HEK293 (cell line): ENCODE data around the gene DPP6.

Experiments
- CTCF ChIA-PET: fragments of 350-600 bp; formaldehyde crosslinking; extraction: SDS; loops from one replicate; lab custom pipeline; 2021; ENCODE audit warnings: antibody characterized with exemption; lab: Yijun Ruan, JAX
- POLR2A ChIA-PET: fragments of 300-600 bp; formaldehyde crosslinking; extraction: SDS; loops from one replicate; lab custom pipeline; 2020; ENCODE audit warnings: antibody characterized with exemption, inconsistent platforms; lab: Yijun Ruan, JAX
- H3K27ac ChIP-seq: fragments of 200-500 bp; sonication (Bioruptor generic); 2 replicates; pipeline ENCODE4 v1.5.1; 2014; ENCODE audit warnings: low read depth, low read length, control low read depth, inconsistent platforms; ENCODE audit errors: extremely low read depth
- H3K36me3 ChIP-seq, 2 experiments: fragments of 200-500 bp in 1 of 2; sonication (Bioruptor generic) in 1 of 2; 1 replicate in 1 of 2; 2 replicates in 1 of 2; pipeline ENCODE4 v1.5.1; 2014 to 2017; ENCODE audit warnings: inconsistent platforms in 2 of 2, low read length in 2 of 2; ENCODE audit not compliant: control insufficient read depth in 2 of 2, insufficient read depth in 1 of 2
- H3K4me1 ChIP-seq: fragments of 200-500 bp; sonication (Bioruptor generic); 2 replicates; pipeline ENCODE4 v1.5.1; 2014; ENCODE audit warnings: mild to moderate bottlenecking, low read length, inconsistent platforms; ENCODE audit not compliant: control insufficient read depth, insufficient read depth
- H3K4me3 ChIP-seq: 2 replicates; pipeline ENCODE4 v1.5.1; 2011; ENCODE audit warnings: low read depth, mild to moderate bottlenecking, control low read depth, low read length, moderate library complexity
- H3K9me3 ChIP-seq: fragments of 200-500 bp; sonication (Bioruptor generic); 2 replicates; pipeline ENCODE4 v1.5.1; 2014; ENCODE audit warnings: low read depth, low read length, inconsistent platforms; ENCODE audit not compliant: control insufficient read depth, insufficient read depth
- FEZF1 ChIP-seq: fragments of 450-650 bp; formaldehyde crosslinking; IDR thresholded peaks from 2 replicates; pipeline ENCODE4 v1.5.1; 2016; ENCODE audit warnings: missing biosample characterization, missing genetic modification characterization
- IKZF3 ChIP-seq: fragments of 450-650 bp; IDR thresholded peaks from 2 replicates; pipeline ENCODE4 v1.5.0; 2018; ENCODE audit warnings: missing biosample characterization, mild to moderate bottlenecking, missing genetic modification characterization, moderate library complexity
- KLF16 ChIP-seq: fragments of 450-650 bp; formaldehyde crosslinking; IDR thresholded peaks from 2 replicates; pipeline ENCODE4 v1.5.1; 2017; ENCODE audit warnings: missing biosample characterization, missing genetic modification characterization
- SETDB1 ChIP-seq: IDR thresholded peaks from one replicate; pipeline ENCODE4 v1.6.1; 2017; ENCODE audit warnings: mild to moderate bottlenecking, low read length, moderate library complexity, mixed read lengths; ENCODE audit not compliant: insufficient read length
- ZBTB48 ChIP-seq: fragments of 450-650 bp; formaldehyde crosslinking; IDR thresholded peaks from 2 replicates; pipeline ENCODE4 v1.5.1; 2016; ENCODE audit warnings: missing biosample characterization, missing genetic modification characterization
- ZBTB8A ChIP-seq: fragments of 450-650 bp; formaldehyde crosslinking; IDR thresholded peaks from 2 replicates; pipeline ENCODE4 v1.5.1; 2016; ENCODE audit warnings: missing biosample characterization, missing genetic modification characterization
- ZNF221 ChIP-seq: fragments of 450-650 bp; formaldehyde crosslinking; IDR thresholded peaks from 2 replicates; pipeline ENCODE4 v1.5.1; 2017; ENCODE audit warnings: missing biosample characterization, missing genetic modification characterization, borderline replicate concordance
- ZNF302 ChIP-seq: fragments of 450-650 bp; formaldehyde crosslinking; IDR thresholded peaks from 2 replicates; pipeline ENCODE4 v1.5.1; 2016; ENCODE audit warnings: missing biosample characterization, missing genetic modification characterization, low read depth
- ZNF394 ChIP-seq: fragments of 450-650 bp; formaldehyde crosslinking; IDR thresholded peaks from 2 replicates; pipeline ENCODE4 v1.5.1; 2016; ENCODE audit warnings: missing biosample characterization, missing genetic modification characterization, mild to moderate bottlenecking, moderate library complexity, borderline replicate concordance
- ZNF48 ChIP-seq: fragments of 450-650 bp; formaldehyde crosslinking; IDR thresholded peaks from 2 replicates; pipeline ENCODE4 v1.5.1; 2016; ENCODE audit warnings: missing biosample characterization, missing genetic modification characterization
- ZNF658 ChIP-seq: fragments of 450-650 bp; formaldehyde crosslinking; IDR thresholded peaks from 2 replicates; pipeline ENCODE4; 2016; ENCODE audit warnings: missing biosample characterization, missing genetic modification characterization
- ZNF660 ChIP-seq: fragments of 450-650 bp; IDR thresholded peaks from 2 replicates; pipeline ENCODE4 v1.5.1; 2018; ENCODE audit warnings: missing biosample characterization, mild to moderate bottlenecking, missing genetic modification characterization
- ZNF670 ChIP-seq: fragments of 450-650 bp; formaldehyde crosslinking; IDR thresholded peaks from 2 replicates; pipeline ENCODE4 v1.5.1; 2016; ENCODE audit warnings: missing biosample characterization, missing genetic modification characterization, low read depth
- ZNF747 ChIP-seq: fragments of 450-650 bp; formaldehyde crosslinking; IDR thresholded peaks from 2 replicates; pipeline ENCODE4 v1.5.1; 2016; ENCODE audit warnings: missing biosample characterization, missing genetic modification characterization
- ZNF843 ChIP-seq: fragments of 450-650 bp; formaldehyde crosslinking; IDR thresholded peaks from 2 replicates; pipeline ENCODE4 v1.5.1; 2016; ENCODE audit warnings: missing biosample characterization, missing genetic modification characterization
- ZSCAN30 ChIP-seq: fragments of 450-650 bp; IDR thresholded peaks from 2 replicates; pipeline ENCODE4 v1.5.1; 2018; ENCODE audit warnings: missing biosample characterization, mild to moderate bottlenecking, missing genetic modification characterization, moderate library complexity
- TF ChIP-seq, protein P1 (sequence below): fragments of 450-650 bp; formaldehyde crosslinking; conservative IDR thresholded peaks from 2 replicates; pipeline ENCODE4 v1.5.1; 2016; ENCODE audit warnings: low read depth, missing biosample characterization, missing genetic modification characterization
- TF ChIP-seq, protein P2 (sequence below): fragments of 450-650 bp; formaldehyde crosslinking; IDR thresholded peaks from 2 replicates; pipeline ENCODE4; 2016; ENCODE audit warnings: missing biosample characterization, missing genetic modification characterization
- TF ChIP-seq, protein P3 (sequence below): fragments of 450-650 bp; formaldehyde crosslinking; IDR thresholded peaks from 2 replicates; pipeline ENCODE4 v1.5.1; 2016; ENCODE audit warnings: missing biosample characterization, missing genetic modification characterization, borderline replicate concordance

DPP6 gene

DNA sequence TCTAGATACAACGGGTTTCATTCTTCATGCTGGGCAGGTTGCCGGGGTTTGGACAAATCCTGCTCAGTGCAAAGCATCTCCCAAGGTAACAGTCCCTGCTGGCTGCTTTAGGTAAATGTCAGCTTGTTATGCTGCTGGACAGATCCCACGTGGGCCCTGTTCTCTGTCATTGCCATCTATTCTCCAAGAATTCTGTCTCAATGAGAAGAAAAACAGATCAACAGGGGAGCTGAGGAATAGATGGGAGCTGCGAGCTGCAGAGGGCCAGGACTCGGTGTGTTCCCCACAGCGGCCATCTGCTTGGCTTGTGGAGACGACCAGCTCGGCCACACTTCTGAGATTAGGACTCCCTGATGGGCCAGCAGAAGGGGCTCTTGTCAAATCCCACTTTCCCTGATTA, 235.2 kb downstream of the DPP6 start:
- POLR2A ChIA-PET = interaction anchor here (0.6 kb wide), 1 partner anchor 12 kb away, joined by 4 read pairs; no protein-coding TSS in a partner anchor

DNA sequence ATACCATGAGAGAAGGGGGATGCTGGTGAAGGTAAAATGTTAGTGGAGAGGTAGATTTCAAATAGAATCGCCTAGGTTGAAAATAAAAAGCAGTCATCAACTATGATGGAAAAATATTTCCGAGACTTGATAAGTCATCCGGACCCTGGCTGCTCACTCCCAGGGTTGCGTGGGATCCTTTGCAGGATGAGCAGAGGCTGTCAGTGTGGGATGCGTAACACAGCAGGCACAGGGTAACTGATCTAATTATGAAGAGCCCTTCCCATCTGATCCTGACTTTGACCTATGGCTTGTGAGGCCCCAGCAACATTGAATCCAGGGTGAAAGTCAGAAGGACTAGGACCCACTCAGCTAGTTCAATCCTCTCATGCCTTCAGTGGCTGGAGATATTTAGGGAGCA, 236.9 kb downstream of the DPP6 start:
- H3K27ac ChIP-seq = no peak overlapping the region
- H3K9me3 ChIP-seq = no peaks in the 10 kb centered on the region
- ChIA-PET CTCF (no interaction called here), POLR2A (no interaction called here)
- H3K4me3 ChIP-seq = no peak overlapping the region
- no peaks in the 10 kb centered on the region for H3K36me3 ChIP-seq
- H3K4me1 ChIP-seq = no peaks in the 10 kb centered on the region
- TF ChIP-seq ZNF302 (tag by site-specific recombination) (no peak), ZNF660 (tag by site-specific recombination) (no peak), ZSCAN30 (no peak), ZBTB8A (tag by site-specific recombination) (no peak), ZNF221 (no peak), SETDB1 (no peak), ZBTB48 (tag by site-specific recombination) (no peak), ZNF658 (tag by site-specific recombination) (no peak), KLF16 (no peak)
- TF ChIP-seq, protein P1, sequence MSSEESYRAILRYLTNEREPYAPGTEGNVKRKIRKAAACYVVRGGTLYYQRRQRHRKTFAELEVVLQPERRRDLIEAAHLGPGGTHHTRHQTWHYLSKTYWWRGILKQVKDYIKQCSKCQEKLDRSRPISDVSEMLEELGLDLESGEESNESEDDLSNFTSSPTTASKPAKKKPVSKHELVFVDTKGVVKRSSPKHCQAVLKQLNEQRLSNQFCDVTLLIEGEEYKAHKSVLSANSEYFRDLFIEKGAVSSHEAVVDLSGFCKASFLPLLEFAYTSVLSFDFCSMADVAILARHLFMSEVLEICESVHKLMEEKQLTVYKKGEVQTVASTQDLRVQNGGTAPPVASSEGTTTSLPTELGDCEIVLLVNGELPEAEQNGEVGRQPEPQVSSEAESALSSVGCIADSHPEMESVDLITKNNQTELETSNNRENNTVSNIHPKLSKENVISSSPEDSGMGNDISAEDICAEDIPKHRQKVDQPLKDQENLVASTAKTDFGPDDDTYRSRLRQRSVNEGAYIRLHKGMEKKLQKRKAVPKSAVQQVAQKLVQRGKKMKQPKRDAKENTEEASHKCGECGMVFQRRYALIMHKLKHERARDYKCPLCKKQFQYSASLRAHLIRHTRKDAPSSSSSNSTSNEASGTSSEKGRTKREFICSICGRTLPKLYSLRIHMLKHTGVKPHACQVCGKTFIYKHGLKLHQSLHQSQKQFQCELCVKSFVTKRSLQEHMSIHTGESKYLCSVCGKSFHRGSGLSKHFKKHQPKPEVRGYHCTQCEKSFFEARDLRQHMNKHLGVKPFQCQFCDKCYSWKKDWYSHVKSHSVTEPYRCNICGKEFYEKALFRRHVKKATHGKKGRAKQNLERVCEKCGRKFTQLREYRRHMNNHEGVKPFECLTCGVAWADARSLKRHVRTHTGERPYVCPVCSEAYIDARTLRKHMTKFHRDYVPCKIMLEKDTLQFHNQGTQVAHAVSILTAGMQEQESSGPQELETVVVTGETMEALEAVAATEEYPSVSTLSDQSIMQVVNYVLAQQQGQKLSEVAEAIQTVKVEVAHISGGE (tag by site-specific recombination) = no peak

More for the DNA sequence above, 235.2 kb downstream of the DPP6 start:
- Histone ChIP-seq H3K36me3 (no peaks in the 10 kb centered on the region), H3K4me1 (no peaks in the 10 kb centered on the region), H3K27ac (no peak overlapping the region), H3K4me3 (no peak overlapping the region), H3K9me3 (no peaks in the 10 kb centered on the region)
- TF ChIP-seq ZNF670 (no peak), ZNF48 (tag by site-specific recombination) (no peak), IKZF3 (tag by site-specific recombination) (no peak), FEZF1 (tag by site-specific recombination) (no peak), ZNF394 (tag by site-specific recombination) (no peak), ZNF747 (tag by site-specific recombination) (no peak), ZNF843 (no peak)
- TF ChIP-seq, protein P2, sequence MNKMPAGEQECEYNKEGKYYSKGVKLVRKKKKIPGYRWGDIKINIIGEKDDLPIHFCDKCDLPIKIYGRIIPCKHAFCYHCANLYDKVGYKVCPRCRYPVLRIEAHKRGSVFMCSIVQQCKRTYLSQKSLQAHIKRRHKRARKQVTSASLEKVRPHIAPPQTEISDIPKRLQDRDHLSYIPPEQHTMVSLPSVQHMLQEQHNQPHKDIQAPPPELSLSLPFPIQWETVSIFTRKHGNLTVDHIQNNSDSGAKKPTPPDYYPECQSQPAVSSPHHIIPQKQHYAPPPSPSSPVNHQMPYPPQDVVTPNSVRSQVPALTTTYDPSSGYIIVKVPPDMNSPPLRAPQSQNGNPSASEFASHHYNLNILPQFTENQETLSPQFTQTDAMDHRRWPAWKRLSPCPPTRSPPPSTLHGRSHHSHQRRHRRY (tag by site-specific recombination) = no peak
- TF ChIP-seq, protein P3, sequence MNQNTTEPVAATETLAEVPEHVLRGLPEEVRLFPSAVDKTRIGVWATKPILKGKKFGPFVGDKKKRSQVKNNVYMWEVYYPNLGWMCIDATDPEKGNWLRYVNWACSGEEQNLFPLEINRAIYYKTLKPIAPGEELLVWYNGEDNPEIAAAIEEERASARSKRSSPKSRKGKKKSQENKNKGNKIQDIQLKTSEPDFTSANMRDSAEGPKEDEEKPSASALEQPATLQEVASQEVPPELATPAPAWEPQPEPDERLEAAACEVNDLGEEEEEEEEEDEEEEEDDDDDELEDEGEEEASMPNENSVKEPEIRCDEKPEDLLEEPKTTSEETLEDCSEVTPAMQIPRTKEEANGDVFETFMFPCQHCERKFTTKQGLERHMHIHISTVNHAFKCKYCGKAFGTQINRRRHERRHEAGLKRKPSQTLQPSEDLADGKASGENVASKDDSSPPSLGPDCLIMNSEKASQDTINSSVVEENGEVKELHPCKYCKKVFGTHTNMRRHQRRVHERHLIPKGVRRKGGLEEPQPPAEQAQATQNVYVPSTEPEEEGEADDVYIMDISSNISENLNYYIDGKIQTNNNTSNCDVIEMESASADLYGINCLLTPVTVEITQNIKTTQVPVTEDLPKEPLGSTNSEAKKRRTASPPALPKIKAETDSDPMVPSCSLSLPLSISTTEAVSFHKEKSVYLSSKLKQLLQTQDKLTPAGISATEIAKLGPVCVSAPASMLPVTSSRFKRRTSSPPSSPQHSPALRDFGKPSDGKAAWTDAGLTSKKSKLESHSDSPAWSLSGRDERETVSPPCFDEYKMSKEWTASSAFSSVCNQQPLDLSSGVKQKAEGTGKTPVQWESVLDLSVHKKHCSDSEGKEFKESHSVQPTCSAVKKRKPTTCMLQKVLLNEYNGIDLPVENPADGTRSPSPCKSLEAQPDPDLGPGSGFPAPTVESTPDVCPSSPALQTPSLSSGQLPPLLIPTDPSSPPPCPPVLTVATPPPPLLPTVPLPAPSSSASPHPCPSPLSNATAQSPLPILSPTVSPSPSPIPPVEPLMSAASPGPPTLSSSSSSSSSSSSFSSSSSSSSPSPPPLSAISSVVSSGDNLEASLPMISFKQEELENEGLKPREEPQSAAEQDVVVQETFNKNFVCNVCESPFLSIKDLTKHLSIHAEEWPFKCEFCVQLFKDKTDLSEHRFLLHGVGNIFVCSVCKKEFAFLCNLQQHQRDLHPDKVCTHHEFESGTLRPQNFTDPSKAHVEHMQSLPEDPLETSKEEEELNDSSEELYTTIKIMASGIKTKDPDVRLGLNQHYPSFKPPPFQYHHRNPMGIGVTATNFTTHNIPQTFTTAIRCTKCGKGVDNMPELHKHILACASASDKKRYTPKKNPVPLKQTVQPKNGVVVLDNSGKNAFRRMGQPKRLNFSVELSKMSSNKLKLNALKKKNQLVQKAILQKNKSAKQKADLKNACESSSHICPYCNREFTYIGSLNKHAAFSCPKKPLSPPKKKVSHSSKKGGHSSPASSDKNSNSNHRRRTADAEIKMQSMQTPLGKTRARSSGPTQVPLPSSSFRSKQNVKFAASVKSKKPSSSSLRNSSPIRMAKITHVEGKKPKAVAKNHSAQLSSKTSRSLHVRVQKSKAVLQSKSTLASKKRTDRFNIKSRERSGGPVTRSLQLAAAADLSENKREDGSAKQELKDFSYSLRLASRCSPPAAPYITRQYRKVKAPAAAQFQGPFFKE = no peak
- CTCF ChIA-PET = no interaction called here
